ENCODE measurements around the gene SLC16A5.

The SLC16A5 gene

DNA sequence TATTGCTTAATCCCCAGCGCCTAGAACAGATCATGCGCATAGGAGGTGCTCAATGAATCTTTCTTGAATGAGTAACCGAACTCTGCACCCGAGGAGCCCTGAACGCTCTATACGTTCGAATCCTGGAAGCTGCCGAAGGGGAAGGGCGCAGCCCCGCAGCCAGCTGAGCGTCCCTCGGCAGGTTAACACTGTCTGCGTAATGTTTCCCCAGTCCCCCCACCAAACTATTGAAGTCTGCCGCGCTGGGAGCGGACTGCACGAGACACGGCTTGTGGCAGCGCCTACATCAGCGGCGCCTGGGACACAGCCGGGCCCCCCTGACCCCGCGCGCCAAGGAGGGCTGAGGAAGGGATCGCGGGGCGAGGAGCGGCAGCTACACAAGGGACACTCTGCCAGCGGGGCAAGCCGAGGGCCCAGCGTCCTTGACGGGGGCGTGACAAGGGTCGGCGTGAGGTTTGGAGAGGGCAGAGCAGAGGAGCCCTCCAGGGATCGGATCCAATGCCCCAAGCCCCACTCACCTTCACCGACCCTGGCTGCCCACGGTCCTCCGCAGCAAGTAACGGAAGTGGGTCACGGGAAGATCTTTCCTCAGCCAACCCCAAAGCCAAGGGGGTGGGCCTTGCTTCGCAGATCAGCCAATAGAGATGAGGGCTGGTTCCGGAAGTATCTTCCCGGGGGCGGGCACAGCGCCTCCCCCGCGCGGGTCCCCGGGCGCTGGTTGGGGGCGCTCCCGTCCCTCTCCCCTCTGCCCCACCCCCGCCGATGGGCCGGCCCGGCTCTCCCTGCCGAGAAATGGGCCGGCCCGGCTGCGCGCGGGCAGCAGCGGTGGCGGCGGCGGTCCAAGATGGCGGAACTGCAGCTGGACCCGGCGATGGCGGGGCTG, 41.1 kb upstream of the SLC16A5 start, which contains the start of the genes ATP5PD and KCTD2:
Gene ATP5PD (minus strand): TSS at position 563 of the 883 bp plus-strand sequence. CDS start 4,319 bp downstream, outside the sequence.
Gene KCTD2 (plus strand): TSS at position 819 of the 883 bp plus-strand sequence. CDS start 26 bp downstream, at position 845.
- peaks cover 16% of the 10 kb centered on the region for H3K36me3 ChIP-seq
- peak; percentile 97 for DNase-seq
- no peaks in the 10 kb centered on the region for H3K27me3 ChIP-seq
- no peaks in the 10 kb centered on the region for H3K9me3 ChIP-seq
- H3K4me3 ChIP-seq (ENCODE audit: low read depth, low read length), result peak within 1 kb of the TSS; percentile 94
- peaks cover 2% of the 10 kb centered on the region for H3K4me1 ChIP-seq
- TF ChIP-seq, protein P1, sequence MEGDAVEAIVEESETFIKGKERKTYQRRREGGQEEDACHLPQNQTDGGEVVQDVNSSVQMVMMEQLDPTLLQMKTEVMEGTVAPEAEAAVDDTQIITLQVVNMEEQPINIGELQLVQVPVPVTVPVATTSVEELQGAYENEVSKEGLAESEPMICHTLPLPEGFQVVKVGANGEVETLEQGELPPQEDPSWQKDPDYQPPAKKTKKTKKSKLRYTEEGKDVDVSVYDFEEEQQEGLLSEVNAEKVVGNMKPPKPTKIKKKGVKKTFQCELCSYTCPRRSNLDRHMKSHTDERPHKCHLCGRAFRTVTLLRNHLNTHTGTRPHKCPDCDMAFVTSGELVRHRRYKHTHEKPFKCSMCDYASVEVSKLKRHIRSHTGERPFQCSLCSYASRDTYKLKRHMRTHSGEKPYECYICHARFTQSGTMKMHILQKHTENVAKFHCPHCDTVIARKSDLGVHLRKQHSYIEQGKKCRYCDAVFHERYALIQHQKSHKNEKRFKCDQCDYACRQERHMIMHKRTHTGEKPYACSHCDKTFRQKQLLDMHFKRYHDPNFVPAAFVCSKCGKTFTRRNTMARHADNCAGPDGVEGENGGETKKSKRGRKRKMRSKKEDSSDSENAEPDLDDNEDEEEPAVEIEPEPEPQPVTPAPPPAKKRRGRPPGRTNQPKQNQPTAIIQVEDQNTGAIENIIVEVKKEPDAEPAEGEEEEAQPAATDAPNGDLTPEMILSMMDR (IDR thresholded peaks at IDR 0.05; ENCODE audit: low read depth, low read length), result no peak

DNA sequence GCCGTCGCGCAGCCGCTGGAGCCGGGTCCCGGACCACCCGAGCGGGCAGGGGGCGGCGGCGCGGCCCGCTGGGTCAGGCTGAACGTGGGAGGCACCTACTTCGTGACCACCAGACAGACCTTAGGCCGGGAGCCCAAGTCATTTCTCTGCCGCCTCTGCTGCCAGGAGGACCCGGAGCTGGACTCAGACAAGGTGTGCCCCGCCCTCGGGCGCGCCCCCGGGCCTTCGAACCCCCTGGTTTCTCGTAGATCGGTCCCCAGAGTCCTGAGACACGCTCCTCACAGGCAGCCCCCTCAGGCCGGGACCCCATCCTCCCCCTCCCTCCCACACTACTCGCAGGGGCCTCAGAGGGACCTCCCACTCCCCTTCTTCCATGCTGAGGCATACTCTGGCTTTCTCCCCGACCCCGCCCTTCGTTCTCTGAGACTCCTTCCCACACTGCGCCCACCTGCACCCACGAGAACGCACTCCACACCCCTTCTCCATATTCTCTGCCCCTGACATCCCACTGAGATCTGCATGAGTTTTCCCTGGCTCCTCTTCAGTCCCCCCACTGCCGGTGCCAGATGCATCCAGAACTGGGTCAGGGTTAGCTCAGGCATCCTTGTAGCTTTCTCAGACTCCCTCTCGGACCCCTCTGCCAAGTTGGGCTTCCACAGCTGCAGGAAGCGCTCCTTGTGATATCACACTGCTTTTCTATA, 40.2 kb upstream of the SLC16A5 start:
- TF ChIP-seq, protein P1 (IDR thresholded peaks at IDR 0.05; ENCODE audit: low read depth, low read length), result no peak
- Histone ChIP-seq H3K4me3 (ENCODE audit: low read depth, low read length) (peak overlapping the region; percentile 94), H3K36me3 (peaks cover 15% of the 10 kb centered on the region), H3K9me3 (no peaks in the 10 kb centered on the region), H3K4me1 (peaks cover 2% of the 10 kb centered on the region), H3K27me3 (no peaks in the 10 kb centered on the region)
- DNase-seq, result no peak

DNA sequence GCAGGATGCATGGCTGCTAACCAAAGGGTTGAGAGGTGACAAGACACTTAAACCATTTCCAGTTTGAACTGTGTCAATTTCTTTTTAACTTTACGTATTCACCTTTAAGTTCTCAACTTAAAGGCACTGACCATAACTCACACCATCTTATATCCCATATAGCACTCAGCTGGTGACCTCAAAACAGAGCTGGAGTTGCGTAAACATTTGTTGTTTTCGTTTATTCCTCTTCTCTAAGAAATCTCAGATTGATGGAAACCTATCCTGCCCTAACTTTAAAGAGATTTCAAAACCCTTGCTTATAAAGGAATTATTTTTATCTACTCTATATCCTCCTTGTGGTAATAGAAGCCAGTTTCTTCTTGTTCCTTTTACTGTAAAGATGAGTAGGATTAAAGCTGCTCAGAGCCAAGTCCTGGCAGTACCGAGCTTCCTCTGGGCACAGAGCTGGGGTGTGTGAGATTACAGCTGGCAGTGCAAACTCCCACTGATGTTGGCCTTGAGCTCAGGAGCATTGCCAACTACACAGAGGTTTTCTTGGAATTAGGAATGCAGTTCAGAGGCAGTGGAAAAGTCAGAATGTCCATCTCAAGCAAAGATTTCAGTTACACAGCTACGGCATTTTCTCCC, 39.4 kb upstream of the SLC16A5 start:
- H3K36me3 ChIP-seq, result peaks cover 23% of the 10 kb centered on the region
- peak overlapping the region; percentile 94 for H3K4me3 ChIP-seq (ENCODE audit: low read depth, low read length)
- H3K4me1 ChIP-seq, result peaks cover 2% of the 10 kb centered on the region
- no peaks in the 10 kb centered on the region for H3K27me3 ChIP-seq
- H3K9me3 ChIP-seq, result no peaks in the 10 kb centered on the region
- TF ChIP-seq, protein P1 (IDR thresholded peaks at IDR 0.05; ENCODE audit: low read depth, low read length), result no peak
- DNase-seq, result no peak

DNA sequence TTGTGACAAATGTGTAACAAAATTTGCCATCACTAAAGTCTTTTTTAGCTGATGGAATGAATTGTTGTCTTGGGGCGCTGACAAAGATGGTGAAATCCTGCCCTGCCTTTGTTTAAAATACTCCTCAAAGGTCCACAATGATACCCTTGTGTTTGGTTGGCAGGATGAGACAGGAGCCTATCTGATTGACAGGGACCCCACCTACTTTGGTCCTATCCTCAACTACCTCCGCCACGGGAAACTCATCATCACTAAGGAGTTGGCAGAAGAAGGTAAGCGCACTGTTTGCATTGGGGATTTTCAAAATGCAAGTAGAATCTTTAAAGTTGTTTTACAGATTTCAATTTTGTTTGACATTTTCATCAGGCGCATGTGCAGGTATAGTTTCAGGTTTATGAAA, 38.7 kb upstream of the SLC16A5 start:
- H3K4me1 ChIP-seq, result peaks cover 2% of the 10 kb centered on the region
- DNase-seq, result no peak
- H3K36me3 ChIP-seq, result peaks cover 27% of the 10 kb centered on the region
- TF ChIP-seq, protein P1 (IDR thresholded peaks at IDR 0.05; ENCODE audit: low read depth, low read length), result no peak
- no peak overlapping the region for H3K4me3 ChIP-seq (ENCODE audit: low read depth, low read length)
- no peaks in the 10 kb centered on the region for H3K9me3 ChIP-seq
- H3K27me3 ChIP-seq, result no peaks in the 10 kb centered on the region

DNA sequence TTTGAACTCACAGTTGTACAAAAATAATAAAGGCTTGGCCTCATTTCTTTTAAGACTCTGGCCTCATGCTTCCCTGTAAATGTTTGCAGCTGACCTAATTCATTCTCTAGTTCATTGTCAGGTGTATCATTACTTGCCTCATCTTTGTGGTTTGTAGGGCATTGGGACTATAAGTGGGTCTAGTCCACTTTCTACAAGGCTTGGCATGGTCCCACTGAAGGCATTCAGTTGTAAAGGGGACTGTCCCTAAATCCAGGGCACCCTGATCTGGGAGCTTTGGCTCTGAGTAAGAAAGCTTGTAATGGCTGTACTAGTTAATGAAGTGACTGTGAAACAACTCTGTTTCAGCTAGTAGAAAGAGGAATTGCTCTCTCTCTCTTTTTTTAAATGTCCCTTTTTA, 38.0 kb upstream of the SLC16A5 start:
- Histone ChIP-seq H3K4me1 (peaks cover 2% of the 10 kb centered on the region), H3K36me3 (peaks cover 31% of the 10 kb centered on the region), H3K4me3 (ENCODE audit: low read depth, low read length) (no peak overlapping the region), H3K9me3 (no peaks in the 10 kb centered on the region), H3K27me3 (no peaks in the 10 kb centered on the region)
- TF ChIP-seq, protein P1 (IDR thresholded peaks at IDR 0.05; ENCODE audit: low read depth, low read length), result no peak
- no peak for DNase-seq
